ENCODE data around the gene SCIN.

Gene SCIN

GRCh38 chr7:12569673-12570072, 847 bp upstream of the SCIN start:
- DNase-seq: no peak

GRCh38 chr7:12570168-12570533, 369 bp upstream of the SCIN start:
- no peak for DNase-seq

- no peak for DNase-seq
Measured at GRCh38 chr7:12571691-12572090, 1.2 kb downstream of the SCIN start.

DNA sequence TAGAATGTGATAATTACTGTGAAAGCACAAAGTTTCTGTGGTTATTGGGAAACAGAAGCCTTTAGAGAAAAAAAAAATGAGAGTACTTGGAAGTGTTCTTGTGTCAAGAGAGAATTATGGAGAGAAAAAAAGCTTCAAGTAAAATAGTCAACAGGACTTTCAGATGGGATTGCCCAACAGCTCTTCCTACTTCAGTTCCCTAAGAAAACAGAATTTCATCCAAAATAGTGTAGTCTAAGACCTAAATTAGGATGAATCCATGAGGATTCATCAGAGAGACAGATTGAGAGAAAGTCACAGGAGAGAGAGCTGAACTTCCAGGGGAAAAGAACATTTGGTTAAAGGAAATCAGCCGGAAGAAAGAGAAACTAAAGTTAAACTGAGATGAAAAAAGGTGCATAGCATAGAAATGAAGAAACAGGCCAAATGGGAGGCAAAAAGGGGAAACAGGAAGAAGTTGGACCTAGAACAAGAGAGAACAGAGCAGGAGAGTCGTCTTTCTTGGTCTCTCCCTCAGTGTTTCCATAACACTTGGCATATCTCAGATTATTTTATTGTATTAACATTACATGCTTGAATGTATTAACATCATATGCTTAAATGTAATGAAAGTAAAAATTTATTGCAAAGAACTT, 2.5 kb downstream of the SCIN start:
- no peak for DNase-seq

DNA sequence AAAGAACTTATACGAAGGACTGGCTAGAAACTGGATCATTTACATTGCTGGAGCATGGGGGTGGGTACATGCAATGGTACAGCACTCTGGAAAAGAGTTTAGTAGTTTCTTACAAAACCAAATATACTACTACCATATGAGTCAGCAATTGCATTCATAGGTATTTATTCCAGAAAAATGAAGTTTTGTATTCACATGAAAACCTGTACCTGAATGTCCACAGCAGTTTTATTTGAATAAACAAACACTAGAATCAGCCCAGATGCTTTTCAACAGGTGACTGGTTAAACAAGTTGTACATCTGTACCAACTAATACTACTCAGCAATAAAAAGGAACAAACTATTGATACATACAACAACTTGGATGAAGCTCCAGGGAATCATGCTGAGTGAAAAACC, 3.4 kb downstream of the SCIN start:
- no peak for DNase-seq

GRCh38 chr7:12578930-12579640, 8.6 kb downstream of the SCIN start:
- no peak for DNase-seq

- DNase-seq: no peak
Measured at GRCh38 chr7:12581897-12582296, 11.4 kb downstream of the SCIN start.

GRCh38 chr7:12582362-12582761, 11.8 kb downstream of the SCIN start:
- no peak for DNase-seq

- DNase-seq: no peak
Measured at GRCh38 chr7:12583176-12583575, 12.7 kb downstream of the SCIN start.

GRCh38 chr7:12583922-12584321, 13.4 kb downstream of the SCIN start:
- no peak for DNase-seq

DNA sequence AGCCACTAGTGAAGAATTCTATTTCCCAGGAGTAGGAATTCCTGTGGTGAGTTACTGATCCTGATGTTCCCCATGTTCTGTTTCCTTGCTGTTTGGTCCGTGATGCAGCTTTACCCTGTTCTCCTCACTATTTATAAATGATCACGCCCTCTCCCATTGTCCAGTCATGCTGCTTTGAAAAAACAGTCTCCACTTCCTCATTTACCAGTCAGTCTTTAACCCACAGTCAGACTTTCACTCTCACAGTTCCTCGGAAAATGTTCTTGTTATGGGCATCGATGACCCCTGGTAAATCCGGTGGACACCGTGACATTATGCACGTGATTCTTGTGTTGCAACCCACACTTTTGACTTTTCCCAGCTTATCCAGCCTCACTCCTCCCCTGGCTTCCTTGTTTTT, 14.4 kb downstream of the SCIN start:
- no peak for DNase-seq

GRCh38 chr7:12586271-12586670, 15.8 kb downstream of the SCIN start:
- no peak for DNase-seq

DNA sequence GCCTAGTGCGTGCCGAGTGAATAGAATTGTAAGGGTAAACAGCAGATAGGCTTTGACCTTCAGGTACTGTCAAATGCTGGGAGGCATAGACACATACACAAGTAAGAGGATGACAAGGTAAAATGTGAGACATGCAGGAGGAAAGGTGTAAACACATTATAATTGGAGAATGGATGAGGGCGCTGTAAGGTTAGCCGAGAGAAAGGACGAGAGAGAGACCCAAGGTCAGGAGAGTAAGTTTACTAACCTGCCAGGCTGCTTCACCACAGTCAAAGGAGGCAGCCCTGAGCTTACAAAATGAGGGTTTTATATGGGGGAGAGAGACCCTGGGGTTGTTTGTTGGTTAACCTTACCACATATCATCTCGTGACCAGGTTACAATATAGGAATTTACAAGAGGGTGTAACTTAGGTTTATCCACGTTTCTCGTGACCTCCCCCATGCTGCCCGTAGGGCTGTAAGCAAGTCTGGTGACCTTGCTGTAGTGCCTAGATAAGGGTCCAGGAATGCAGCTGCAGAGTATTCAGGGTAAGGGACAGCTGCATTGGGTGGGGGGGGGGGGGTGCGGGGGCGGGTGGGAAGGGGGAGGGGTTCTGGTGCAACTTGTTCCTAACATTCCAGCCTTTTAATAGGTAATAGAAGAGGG, 17.9 kb downstream of the SCIN start:
- DNase-seq: no peak

GRCh38 chr7:12590559-12590958, 20.0 kb downstream of the SCIN start:
- no peak for DNase-seq

- no peak for DNase-seq
Measured at GRCh38 chr7:12594122-12594897, 23.8 kb downstream of the SCIN start.

- no peak for DNase-seq
Measured at GRCh38 chr7:12595148-12595547, 24.6 kb downstream of the SCIN start.

DNA sequence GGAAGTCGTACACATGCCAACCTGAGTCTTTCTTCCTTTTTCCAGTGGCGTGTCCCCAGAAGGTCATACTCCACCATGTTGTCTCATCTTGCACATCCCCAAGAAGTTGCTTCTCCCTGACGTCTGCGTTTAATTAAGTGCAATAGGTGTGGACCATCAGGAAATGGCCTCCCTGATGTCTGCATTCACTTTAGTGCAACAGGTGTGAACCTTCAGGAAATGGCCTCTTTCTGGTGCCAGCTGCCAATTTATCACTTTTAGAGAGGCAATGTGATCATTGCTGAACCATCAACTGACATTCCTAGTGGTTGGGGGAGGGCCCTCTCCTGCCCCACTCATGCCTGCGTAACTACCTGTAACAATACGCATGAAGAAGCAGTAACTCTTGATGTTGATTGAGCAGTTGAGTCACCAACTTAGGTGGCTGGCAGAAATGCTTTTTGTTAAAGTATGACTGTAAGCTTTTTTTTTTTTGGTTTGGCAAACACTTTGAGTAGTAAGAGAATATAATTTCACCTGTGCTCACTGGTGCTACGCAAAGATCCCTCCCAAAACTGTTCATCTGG, 25.8 kb downstream of the SCIN start:
- no peak for DNase-seq

GRCh38 chr7:12601302-12601869, 30.9 kb downstream of the SCIN start:
- no peak for DNase-seq

DNA sequence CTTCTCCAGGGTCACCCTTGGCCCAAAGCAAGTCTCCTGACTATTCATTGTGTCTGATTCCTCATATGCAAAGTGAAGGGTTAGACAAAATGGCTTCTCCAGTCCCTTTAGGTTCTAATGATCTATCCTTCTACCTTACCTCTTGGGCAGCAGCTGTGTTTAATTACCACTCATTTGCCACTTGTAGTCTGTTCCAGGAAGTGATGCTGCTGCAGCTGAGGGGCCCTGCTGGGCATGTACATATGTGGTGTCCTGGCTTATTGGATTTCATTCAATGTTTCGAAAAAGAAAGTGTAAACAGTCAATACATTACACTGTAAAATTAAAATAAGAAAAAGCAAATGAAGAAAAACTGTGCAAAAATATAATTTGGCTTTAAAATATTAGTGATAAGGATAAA, 36.6 kb downstream of the SCIN start:
- DNase-seq: no peak

DNA sequence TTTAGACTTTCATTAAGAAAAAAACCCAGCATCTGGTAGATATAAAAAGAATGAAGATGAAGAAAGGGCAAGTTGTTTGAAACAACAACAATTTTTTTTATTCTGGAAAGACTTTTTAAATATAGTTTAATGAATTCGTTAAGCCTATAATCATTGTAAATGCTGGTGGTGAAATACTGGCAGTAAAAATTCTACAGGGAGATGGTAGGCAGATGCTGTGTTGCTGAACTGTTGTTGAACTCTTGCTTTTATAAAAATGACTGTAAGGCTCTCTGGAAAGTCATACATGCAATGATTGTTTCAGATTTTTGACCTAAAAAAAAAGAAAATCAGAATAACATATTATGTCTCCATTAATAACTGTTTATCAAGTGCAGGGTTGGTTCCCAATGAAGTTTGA, 39.0 kb downstream of the SCIN start:
- no peak for DNase-seq

DNA sequence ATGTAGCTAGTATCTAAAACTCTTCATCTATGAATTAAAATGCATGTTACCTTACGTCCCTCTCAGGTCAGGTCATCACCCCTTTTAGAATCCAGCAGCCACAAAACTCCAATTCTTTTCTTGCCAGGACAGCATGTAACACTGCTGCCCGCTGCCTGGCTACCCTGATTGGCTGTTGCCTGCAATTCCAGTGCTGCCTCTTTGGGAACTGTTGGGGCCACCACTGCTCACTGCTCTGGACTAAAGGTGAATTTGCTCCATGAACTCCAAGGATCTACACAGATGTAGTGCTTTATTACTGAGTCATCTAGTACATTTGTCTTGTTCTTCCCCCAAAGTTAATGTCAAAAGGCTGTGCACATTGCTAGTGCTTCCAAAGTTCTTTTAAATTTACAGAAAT, 40.4 kb downstream of the SCIN start:
- DNase-seq: no peak

GRCh38 chr7:12612622-12613021, 42.1 kb downstream of the SCIN start:
- no peak for DNase-seq

All from CD4-positive, alpha-beta T cell treated with Interleukin-6 for 4 hours (primary cell).